Inflammatory macrophage treated with lipopolysaccharide for 1 hour (primary cell): ENCODE measurements around the gene DLG2.

Experiments used
- DNase-seq, 2 donors: peaks; one replicate each; pipeline ENCODE4 v3.0.0-alpha.2; 2020 to 2022

Gene DLG2

DNA sequence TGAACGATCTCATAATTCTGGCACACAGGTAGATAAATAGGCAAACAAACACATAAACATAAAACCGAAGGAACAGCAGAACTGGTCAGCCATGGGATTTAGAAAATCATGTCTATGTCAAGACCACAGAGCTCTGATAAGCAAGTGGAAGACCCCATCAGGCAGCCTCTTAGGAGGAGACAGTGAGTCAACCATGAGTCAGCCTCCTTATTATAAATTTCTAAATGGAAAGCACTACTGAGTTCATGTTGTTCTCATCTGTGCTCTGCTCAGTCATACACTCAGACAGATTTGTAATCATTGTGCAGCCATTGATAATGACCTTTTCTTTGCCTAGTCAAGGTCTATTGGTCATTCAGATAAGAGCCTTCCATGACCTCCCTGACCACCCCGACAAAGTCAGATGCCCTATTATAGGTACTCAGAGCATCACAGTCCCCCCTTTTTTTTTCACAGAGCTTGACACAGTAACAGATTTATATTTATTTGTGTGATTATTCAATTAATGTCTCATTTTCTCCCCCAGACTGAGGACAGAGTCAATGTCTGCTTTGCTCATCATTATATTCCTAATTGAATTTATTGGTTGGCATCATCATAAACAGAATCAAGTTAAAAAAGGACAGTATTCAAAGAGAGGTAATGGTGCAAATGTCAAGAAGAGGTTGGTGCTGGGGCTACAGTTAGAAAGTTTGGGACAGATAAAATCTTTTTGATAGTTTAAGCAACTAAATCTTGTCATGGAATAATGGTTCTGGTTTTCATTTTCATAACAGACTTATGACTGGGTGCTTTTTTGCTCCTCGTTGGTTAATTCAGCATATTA, 1761.3 kb downstream of the DLG2 start:
- DNase-seq, result no peak

DNA sequence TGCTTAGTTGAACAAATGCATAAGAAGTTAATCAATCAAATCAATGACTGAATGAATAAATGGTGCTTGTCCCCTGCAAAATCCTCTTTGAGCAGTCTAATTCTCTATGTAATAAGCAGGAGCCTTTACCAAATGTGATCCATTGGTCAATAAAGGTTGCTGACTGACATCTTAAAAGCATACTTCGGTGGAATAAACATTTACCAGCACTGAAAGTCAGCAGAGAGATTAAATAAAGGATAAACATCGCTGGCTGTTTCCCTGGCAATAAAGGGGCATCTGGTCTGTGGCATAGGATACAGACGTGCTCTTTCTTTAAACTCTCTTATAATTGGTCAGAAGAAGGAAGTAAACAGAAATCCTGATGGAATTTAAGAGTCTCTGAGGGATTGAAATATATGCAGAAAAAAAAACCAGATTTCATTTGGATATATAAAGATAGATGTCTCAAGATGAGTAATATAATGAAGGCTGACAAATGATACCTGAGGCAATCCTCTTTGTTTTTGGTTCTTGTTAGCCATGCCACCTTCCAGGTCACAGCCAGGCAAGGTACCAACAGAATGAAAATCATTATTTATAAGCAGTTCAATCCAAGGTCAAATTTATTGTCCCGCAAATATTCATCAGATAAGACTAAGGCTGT, 1762.6 kb downstream of the DLG2 start:
- DNase-seq, result no peak

DNA sequence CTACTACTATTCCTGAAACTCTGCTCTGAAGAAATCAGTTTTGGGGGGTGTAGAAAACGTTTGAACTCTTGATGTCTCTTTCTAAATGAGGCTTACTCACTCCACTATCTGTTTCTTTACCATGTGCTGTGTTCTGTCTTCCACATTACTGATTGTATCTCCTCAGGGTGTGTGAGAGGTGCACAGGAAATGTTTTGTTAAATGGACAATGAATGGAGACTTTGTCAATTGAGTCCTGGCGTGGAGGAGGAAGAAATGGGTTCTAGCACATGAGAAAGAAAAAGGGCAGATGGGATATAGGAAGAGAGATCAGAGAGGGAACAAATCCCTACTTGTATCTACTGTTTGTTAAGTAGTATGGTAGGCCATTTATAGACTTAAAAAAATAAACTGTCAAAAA, 1763.9 kb downstream of the DLG2 start:
- no peak for DNase-seq

DNA sequence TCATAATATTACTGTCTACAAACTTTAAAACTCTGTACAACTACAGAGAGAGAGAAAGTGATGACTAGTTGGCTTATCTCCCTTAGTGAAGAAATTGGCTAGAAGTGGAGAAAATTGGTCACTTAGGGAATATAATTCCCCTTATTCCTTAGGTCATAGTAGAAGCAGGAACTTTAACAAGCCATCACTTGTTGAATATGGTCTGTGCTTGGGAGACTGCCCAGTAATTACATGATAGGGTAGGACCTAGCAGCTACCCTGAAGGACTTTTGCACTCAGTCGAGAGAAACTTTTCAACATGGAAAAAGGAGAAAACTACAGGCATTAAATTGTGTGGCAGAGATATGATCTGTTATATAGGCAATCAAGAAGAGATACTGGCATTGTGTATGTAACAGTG, 1764.5 kb downstream of the DLG2 start:
- no peak for DNase-seq

DNA sequence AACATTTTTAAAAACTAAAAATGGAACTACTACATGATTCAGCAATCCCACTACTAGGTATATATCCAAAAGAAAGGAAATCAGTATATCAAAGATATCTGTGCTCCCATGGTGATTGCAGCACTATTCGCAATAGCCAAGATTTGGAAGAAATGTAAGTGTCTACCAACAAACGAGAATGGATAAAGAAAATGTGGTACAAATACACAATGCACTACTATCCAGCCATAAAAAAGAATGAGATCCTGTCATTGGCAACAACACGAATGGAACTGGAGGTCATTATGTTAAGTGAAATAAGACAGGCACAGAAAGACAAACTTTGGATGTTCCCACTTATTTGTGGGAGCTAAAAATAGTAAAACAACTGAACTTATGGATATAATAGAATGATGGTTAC, 1765.1 kb downstream of the DLG2 start:
- DNase-seq, result no peak

DNA sequence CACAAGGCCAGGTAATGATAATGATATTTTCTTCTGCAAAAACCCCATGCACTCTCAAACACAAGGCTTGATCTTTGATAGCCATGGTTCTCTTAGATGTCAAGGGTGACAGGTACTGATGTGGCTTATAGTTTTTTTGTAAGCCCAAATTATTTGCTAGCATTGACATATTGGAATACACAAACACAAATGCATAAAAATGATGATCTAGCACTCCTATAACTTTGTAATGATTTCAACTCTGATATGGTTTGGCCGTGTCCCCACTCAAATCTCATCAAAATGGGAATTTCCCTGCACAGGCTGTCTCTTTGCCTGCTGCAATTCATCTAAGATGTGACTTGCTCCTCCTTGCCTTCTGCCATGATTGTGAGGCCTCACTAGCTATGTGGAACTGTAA, 1768.5 kb downstream of the DLG2 start:
- DNase-seq, result no peak

DNA sequence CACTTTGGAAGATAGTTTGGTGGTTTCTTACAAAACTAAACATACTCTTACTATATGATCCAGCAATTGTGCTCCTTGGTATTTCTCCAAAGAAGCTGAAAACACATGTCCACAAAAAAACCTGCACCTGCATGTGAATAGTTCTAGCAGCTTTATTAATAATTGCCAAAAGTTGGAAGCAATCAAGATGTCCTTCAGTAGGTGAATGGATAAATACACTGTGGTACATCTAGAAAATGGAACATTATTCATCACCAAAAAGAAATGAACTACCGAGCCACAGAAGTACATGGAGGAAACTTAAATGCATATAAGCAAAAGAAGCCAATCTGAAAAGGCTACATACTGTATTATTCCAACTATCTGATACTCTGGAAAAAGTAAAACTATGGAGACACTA, 1771.9 kb downstream of the DLG2 start:
- no peak for DNase-seq

DNA sequence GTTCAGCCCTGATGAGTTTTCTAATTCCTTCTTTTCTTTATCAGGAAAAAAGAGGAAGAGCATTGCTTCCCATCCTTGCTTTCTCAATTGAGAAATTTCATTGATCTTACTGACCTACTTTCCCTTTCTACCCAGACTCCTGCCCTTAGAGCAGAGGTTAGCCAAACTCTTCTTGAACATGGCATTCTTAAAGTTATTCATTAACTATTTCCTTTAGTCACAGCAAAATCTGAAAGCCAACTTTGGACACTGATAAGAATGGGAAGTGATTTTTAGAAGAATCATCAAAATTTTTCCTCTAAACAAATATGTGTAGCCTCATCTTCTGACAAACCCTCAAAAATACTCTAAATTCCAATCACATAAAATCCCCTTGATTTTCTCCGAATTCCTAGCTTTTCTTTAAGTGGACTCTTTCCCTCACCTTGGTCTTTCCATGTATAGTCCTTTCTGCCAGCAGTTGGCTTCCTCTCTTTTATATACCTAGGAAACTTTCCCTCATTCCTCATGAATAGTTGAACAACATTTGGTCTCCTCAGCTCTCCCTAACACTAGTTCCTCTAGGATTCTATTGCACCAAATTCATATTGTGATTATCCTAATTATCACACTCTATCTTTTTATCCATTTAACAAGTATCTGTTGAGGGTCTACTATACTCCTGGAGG, 1774.2 kb downstream of the DLG2 start:
- DNase-seq, result no peak

DNA sequence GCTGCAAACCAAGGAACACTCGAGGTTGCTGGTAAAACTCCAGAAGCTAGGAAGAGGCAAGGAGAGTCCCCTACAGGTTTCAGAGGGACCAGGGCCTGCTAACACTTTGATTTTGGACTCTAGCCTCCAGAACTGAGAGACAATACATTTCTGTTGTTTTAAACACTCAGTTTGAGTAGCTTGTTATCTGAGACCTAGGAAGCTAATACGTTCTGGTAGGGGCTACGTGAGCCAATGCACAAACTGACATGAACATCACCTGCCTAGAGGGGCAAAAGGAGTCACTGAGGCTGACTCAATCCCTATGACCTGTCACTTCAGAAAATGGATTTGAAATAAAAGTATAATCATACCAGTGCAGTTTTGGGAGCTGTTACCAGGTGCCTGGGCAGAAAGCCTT, 1775.1 kb downstream of the DLG2 start:
- DNase-seq, result no peak

DNA sequence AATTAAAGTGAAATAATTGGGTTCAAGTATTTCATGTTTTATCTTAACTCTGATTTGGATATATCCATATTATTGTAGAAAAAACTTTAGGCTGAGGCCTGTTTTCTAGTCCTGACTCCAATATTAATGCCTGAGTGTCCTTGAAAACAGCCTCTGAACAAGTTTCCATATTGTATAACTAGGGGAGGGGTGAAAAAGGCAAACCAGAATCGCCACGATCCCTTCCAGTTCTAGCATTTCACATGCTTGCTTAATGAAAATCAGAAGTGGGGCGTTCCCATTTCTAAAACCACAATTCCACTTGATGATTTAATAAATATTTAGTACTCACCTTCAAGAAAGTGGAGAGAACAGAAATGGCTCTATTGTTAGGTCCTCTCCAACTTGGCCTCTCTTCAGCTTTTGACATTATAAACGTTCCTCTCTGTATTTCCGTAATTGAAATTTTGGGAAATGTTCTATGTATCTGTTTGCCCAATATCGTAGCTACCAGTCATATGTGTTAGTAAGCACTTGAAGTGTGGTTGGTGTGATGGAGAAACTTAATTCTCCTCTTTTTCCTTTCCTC, 1779.6 kb downstream of the DLG2 start:
- no peak for DNase-seq

DNA sequence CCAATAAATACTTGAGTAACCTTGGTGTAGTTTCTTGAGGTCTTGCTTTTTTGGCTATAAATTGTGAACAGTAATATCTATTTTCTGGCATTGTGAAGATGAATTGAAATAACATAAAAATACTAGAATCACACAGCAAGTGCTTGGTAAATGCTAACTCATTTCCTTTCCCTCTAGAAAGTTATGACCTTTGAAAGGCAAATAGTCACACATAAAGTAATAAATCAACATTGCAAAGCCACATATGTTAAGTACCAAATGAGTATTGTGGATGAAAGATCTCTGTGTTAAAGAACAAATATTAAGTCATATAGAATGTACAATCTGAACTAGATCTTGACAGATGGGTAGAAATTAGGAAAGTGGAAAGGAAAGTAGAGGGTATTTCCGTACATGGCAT, 1781.3 kb downstream of the DLG2 start:
- DNase-seq, result no peak

DNA sequence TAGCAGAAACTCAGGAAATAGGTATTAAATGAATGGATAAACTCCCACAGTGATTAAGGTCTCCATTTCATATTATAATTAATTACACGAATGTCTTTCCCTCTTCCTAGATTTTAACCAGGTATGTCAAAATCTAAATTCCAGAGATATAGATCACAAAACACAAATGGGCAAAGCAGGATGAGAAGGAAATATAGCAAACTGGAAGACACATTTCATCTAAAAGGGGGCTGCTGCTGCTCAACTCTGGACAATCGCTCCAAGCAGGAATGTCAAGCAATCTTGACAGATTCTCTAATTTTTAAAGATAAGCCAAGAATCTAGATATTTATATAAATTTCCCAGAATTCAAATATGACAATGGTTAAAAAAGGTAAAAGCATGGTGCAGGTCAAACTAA, 1786.8 kb downstream of the DLG2 start:
- no peak for DNase-seq

DNA sequence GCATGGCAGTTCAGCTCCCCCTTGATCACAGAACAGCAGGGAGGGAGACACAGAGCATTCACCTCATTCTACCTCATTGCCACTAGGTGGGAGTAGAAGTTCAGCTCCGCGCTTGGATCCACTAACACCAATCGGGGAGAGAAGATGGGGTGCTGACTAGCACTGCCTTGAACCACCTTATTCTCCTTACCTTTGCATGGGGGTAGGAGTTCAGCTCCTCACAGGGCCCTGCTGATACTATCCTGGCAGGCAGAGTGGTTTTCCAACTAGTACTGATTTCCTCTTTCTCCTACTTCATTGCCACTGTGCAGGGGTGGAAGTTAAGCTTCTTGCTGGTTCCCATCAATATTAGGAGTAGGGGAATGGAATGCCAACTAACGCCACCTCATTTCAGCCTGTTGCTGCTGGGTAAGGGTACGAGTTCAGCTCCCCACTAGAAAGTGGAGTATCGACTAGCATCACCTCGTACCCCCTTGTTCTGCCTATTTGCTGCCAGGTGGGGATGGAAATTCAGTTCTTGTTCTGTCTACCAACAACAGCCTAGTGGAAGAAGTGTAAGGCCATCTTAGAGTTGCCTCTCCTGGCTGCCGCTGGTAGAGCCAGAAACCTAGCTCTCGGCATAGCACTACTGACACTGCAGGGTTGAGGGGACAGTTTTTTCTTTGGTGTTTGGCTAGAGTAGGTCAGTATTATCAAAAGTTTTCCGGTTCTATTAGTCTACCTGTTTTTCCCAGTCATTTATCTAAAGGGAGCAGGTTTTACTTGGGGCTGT, 1790.1 kb downstream of the DLG2 start:
- DNase-seq, result peak in 1 of 2 donors; percentile 19

DNA sequence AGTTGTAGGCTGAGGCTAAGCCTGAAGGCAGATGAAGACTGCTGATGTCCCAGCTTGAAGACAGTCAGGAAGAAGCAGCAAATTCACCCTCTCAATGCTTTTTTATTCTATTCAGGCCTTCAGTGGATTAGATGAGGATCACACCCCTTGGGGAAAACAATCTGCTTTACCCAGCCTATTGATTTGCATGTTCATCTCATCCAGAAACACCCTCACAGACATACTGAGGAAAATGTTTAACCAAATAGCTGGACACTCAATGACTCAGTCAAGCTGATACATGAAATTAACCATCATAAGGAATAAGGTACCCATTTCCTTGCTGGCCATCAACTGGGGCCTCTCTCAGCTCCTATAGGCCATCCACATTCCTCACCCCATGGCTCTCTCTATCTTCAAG, 1791.1 kb downstream of the DLG2 start:
- no peak for DNase-seq

DNA sequence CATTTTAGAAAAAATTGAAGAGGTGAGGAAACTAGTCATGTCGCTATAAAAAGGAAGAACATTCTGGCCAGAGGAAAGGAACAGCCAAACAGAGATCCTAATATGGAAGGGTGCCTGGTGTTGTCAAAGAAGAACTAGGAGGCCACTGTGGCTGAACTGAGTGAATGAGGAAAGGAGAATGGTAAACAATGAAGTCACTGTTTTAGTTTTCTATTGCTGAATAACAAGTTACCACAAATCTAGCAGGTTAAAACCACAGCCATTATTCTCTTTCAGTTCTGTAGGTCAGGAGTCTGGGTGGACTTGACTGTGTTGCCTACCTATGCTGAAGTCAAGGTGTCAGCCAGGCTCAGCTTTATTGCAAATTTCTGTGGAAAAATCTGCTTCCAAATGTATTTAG, 1791.7 kb downstream of the DLG2 start:
- no peak for DNase-seq

DNA sequence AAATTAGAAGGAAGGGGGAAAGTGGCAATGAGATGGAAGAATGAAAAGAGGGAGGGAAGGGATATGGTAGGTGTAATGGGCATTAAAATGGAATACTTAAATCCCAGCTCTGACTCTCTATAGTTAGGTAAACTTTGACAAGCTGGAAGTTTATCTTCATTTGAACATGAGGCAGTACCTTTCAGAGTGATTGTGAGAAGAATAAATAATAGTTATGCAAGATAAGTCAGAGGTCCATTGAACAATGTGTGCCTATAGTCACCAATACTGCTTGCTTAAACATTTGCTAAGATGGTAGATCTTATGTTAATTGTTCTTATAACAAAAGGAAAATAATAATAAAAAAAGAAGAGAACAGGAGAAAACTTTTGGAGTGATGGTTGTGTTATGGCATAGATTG, 1795.2 kb downstream of the DLG2 start:
- DNase-seq, result no peak

DNA sequence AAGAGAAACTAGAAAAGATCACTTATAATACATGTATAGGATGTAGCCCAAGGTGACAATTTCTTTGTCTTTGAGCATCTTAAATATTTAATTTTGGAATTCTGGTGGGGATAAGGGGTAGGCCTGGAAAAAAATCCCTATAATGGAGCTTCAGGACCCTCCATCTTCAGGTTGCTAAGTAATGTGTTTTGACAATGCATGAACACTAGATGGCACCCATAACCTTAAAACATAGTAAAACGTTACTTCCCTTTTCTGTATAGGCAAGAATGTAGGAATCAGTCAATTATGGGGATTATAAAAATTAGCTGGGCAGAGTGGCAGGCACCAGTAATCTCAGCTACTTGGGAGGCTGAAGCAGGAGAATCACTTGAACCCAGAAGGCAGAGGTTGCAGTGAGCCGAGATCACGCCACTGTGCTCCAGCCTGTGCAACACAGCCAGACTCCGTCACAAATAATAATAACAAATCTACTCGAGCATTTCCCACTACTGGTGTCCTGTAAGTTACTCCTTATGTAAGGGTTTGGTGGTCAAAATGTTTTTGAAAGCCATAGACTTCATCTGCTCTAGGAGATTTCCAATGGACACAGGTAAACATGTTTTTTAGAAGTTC, 1799.1 kb downstream of the DLG2 start:
- peak; percentile 16 to 57 for DNase-seq

DNA sequence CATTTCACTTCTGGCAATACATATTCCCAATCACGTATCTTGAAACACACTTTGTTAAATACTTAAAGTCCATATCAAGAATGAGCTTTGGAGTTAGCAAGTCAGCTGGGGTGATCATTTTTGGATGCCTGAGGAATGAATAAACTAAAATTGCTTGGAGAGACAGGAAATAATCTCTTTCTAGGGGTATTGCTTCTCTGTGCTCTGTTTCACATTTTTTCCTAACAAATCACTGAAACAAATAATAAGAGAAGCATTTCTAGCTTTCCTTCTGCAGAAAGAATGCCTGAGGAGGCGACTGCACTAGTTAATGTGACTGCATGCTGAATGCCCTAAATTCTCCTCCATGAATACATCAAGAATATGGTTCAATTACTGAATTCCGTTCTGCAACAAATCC, 1799.6 kb downstream of the DLG2 start:
- DNase-seq, result no peak

DNA sequence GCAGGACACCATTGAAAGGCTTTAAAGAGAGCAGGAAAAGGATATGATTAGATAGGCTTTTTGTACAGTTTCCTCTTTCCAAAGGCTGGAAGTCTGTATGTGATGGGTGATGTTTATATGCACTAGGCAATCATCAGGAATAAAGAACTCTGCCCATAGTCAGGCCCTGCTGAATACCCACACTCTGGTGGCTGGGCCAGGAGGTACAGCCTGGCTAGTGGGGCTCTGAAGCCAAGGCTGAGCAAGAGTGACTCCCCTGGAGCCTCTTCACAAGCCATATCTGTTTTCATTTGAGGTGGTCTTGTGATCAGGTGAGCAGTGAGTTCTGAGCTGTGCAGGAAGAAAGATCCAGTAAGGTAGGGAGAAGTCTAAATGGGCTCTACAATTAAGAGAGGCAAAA, 1801.1 kb downstream of the DLG2 start:
- DNase-seq, result no peak

DNA sequence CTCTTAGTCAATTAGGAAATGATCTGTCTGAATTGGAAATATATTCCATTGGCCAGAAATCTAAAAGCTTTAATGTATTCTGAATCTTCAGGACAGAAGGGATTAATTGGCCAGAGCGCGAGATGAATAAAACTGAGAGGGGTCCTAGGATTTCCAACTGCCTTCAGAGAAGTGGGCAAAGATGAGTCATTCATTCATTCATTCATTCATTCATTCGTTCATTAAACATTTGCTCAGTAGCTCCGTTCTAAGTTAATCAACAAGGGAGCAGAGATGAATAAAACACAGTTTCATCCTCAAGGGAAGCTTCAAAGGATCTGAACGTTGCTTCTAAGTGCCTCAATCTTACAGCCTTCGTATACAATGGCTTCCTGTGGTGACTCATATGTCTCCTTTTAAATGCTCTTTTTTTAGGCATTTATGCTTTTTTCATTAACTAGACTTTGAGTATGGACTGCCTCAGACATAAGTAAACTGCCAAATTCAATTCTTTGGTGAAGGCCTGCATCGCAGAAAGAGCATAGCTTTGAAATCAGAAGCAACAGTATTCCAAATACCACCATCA, 1803.6 kb downstream of the DLG2 start:
- no peak for DNase-seq

DNA sequence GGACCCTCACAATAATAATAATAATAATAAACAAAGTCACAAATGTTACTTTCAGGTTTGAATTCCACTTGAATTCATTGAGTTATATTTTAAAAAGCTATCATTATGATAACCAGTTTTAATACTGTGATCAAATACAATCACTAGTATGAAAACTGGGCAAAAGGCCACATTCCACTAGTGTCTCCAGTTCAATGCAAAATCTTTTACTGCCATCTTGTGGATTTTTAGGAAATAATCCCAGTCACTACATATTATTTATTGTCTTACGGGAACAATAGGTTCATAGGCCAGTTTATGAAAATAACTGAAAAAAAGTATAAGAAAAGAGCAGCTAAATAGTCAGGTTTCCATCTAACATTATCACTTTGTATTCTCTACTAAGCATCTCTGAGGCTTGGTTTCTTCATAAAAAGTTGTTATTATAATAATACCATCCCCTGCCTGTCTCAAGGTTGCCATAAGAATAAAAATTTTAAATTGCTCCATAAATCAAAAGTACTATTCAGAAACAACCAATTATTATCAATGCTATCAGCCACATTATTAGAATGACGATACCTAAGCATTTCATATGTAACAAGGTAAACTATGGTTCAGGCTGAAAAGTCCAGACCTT, 1807.1 kb downstream of the DLG2 start:
- peak; percentile 31 to 56 for DNase-seq

DNA sequence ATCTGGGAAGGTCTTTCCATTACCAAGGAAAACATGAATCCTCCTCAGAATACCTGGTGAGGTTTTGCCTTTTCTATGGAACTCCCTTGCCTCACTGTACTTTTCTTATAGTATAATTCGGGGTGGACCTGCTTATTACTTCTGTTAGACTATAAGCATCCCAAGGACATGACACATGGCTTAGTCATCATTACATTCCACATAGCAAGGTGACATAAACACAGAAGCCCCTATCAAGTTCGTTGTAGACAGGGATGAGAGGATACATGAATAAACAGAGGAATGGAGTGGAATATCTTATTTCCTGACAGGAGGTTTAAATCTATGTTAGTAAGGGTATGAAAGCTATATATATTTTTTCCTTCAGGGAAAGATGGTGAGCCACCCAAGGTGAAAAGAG, 1808.8 kb downstream of the DLG2 start:
- no peak for DNase-seq
